ENCODE data around the gene GIMAP5. TPM values are rescaled to one million over a fixed set of nuclear protein-coding genes. Genes with fewer than 3 reads are reported as not detected.

Gene GIMAP5
- total and polyA plus RNA-seq, 9 of the 15 experiments (the other 6 are each of a cell fraction or from before 2014, with no cell fraction given) = 0.35 TPM; not detected in 8

- TF ChIP-seq, protein P1, sequence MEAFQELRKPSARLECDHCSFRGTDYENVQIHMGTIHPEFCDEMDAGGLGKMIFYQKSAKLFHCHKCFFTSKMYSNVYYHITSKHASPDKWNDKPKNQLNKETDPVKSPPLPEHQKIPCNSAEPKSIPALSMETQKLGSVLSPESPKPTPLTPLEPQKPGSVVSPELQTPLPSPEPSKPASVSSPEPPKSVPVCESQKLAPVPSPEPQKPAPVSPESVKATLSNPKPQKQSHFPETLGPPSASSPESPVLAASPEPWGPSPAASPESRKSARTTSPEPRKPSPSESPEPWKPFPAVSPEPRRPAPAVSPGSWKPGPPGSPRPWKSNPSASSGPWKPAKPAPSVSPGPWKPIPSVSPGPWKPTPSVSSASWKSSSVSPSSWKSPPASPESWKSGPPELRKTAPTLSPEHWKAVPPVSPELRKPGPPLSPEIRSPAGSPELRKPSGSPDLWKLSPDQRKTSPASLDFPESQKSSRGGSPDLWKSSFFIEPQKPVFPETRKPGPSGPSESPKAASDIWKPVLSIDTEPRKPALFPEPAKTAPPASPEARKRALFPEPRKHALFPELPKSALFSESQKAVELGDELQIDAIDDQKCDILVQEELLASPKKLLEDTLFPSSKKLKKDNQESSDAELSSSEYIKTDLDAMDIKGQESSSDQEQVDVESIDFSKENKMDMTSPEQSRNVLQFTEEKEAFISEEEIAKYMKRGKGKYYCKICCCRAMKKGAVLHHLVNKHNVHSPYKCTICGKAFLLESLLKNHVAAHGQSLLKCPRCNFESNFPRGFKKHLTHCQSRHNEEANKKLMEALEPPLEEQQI (IDR thresholded peaks at IDR 0.05) = no peak
- no peak for TF ChIP-seq SNIP1 (IDR thresholded peaks at IDR 0.05; ENCODE audit: low read depth)
- TF ChIP-seq, protein P2, sequence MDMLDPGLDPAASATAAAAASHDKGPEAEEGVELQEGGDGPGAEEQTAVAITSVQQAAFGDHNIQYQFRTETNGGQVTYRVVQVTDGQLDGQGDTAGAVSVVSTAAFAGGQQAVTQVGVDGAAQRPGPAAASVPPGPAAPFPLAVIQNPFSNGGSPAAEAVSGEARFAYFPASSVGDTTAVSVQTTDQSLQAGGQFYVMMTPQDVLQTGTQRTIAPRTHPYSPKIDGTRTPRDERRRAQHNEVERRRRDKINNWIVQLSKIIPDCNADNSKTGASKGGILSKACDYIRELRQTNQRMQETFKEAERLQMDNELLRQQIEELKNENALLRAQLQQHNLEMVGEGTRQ (CRISPR knock-in tag; IDR thresholded peaks at IDR 0.05) = no peak
- no peak for TF ChIP-seq ZNF140 (CRISPR knock-in tag; IDR thresholded peaks at IDR 0.05)
- no peak for TF ChIP-seq TCF7L2 (IDR thresholded peaks at IDR 0.05; ENCODE audit: low read depth, low read length)
- no peak for TF ChIP-seq GTF2E2 (tag; IDR thresholded peaks at IDR 0.05)
- TF ChIP-seq TEAD2 (tag; IDR thresholded peaks at IDR 0.05) = no peak
- TF ChIP-seq MED1 (CRISPR knock-in tag; IDR thresholded peaks at IDR 0.05; ENCODE audit: borderline replicate concordance) = no peak
- no peak for TF ChIP-seq KAT2B (IDR thresholded peaks at IDR 0.05; ENCODE audit: low read depth, low read length)
- no peak for TF ChIP-seq CBFB (CRISPR knock-in tag; IDR thresholded peaks at IDR 0.05)
- no peak for TF ChIP-seq ZC3H11A (IDR thresholded peaks at IDR 0.05; ENCODE audit: low read depth, low read length)
- TF ChIP-seq, protein P3, sequence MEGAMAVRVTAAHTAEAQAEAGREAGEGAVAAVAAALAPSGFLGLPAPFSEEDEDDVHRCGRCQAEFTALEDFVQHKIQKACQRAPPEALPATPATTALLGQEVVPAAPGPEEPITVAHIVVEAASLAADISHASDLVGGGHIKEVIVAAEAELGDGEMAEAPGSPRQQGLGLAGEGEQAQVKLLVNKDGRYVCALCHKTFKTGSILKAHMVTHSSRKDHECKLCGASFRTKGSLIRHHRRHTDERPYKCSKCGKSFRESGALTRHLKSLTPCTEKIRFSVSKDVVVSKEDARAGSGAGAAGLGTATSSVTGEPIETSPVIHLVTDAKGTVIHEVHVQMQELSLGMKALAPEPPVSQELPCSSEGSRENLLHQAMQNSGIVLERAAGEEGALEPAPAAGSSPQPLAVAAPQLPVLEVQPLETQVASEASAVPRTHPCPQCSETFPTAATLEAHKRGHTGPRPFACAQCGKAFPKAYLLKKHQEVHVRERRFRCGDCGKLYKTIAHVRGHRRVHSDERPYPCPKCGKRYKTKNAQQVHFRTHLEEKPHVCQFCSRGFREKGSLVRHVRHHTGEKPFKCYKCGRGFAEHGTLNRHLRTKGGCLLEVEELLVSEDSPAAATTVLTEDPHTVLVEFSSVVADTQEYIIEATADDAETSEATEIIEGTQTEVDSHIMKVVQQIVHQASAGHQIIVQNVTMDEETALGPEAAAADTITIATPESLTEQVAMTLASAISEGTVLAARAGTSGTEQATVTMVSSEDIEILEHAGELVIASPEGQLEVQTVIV (CRISPR knock-in tag; IDR thresholded peaks at IDR 0.05; ENCODE audit: borderline replicate concordance) = no peak
- 0 out of 2 replicates have a peak, but pooled peaks have one; percentile 32 for TF ChIP-seq TCF7 (IDR thresholded peaks at IDR 0.05; ENCODE audit: borderline replicate concordance)
- TF ChIP-seq ZNF282 (CRISPR knock-in tag; IDR thresholded peaks at IDR 0.05) = no peak
Observed at GRCh38 chr7:150787321-150788281, 50.4 kb downstream of the GIMAP5 start (continued).

Measured in K562 (cell line).